ENCODE data around the gene LRBA. TPM values are rescaled to one million over a fixed set of nuclear protein-coding genes. Genes with fewer than 3 reads are reported as not detected.
"Not testable (repeated sequence)": the region's sequence is repeated elsewhere in the genome, so short reads cannot be mapped to it uniquely, and the experiment has no call there.

The LRBA gene
- polyA plus RNA-seq, 4 donors = 56.5 to 78.7 (median 64.2) TPM

- DNase-seq (ENCODE audit: low read depth in 4 of 4, low spot score in 2 of 4) = no peak
These were observed 320.6 kb downstream of the LRBA start for GRCh38 chr4:150694438-150694837.

- no peak for DNase-seq (ENCODE audit: low read depth in 4 of 4, low spot score in 2 of 4)
These were observed 331.2 kb downstream of the LRBA start for GRCh38 chr4:150683775-150684350.

- DNase-seq (ENCODE audit: low read depth in 4 of 4, low spot score in 2 of 4) = no peak
These were observed 333.0 kb downstream of the LRBA start for GRCh38 chr4:150682126-150682525.

DNA sequence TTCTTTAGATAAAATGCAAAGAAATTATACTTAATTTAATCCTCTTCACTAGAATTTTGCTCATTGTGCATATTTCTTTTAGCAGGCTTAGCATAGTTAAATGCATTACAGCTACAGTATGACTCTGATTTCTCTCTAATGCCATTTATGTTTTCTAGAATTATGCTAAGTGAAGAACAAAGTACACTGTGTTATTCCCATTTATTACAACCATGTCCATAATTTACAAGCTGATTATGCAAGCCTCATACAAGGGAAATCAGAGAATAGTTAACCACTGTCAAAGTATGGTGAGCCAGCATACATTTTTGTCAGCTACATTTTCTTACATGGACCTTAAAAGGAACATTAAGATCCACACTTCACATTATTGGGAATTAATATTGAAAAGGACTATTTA is 334.0 kb downstream of the LRBA start:
- no peak for DNase-seq (ENCODE audit: low read depth in 4 of 4, low spot score in 2 of 4)

DNA sequence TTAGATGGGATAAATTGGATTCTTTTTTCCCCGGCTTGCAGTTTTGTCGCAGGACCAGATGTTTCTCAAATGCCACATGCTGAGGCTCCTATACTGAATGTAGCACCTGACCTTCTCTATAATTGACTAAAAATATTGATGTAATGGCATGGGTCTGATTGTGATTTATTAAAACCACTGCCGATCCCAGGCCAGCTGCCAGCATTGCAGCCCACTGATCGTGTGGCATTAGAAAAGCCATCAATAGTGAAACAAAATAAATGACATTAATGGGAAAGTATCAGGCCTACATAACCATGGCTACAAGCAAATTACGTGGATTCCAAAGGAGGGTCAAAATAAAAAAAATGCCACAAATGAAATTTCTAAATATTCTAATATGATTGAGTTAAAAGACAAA is 334.4 kb downstream of the LRBA start:
- no peak for DNase-seq (ENCODE audit: low read depth in 4 of 4, low spot score in 2 of 4)

DNA sequence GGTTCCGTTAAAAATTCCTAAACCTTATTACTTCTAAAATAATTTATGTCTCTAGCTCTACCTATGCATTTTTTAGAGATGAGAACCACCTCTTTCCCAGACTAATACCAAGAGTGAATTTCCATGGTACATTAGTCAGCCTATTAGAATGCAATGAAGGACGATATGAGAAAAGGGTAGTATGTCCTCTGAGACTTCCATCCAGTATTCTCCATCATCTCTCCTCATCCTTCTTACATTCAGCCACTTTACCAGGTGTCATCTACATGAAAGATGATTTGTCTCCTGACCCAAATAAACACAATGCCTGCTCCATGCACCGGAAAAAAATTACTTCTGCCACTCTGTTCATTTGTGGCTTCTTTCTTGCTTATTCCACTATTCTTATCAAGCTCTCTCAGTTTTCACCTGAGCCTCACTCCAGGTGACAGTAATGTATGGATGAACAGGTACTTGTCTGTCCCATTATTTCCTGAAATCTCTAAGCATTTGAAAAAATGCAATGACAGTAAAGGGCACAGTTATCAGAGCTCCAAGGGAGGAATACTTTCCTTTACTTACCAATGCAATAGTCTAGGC is 335.2 kb downstream of the LRBA start:
- no peak for DNase-seq (ENCODE audit: low read depth in 4 of 4, low spot score in 2 of 4)

DNA sequence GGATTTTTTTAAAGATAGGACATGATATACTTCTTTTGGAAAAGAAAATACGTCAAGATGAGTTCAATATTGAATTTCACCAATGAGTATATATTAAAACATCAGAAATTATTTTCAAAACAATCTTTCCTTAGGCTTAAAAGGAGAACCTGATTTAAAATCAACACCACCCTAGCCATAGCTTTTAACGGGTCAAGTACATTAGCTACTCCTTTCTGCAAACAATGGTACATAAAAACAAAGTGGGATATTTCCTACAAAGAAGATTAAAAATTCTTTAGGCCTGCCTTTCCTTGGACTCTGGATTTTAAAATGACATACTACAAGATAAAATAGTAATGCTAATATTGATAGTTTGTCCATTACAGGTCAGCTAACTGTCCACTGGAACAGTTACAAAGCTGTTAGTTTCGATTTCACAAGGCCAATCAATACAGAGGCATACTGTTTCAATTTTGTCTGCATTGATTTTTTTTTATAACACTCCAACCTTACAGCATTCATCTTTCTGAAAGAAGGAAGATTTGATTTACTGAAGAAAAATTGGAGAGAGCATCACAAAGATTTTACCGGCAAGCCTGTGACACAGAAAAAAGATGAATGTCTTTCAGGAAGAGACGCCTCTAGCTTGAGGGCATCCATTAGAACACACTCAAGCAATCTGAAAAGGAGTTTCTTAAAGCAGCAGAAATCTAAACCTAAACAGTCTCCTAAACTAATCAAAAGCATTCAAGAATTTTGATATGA is 335.9 kb downstream of the LRBA start:
- DNase-seq (ENCODE audit: low read depth in 4 of 4, low spot score in 2 of 4) = no peak

- no peak for DNase-seq (ENCODE audit: low read depth in 4 of 4, low spot score in 2 of 4)
These were observed 341.3 kb downstream of the LRBA start for GRCh38 chr4:150673793-150674192.

DNA sequence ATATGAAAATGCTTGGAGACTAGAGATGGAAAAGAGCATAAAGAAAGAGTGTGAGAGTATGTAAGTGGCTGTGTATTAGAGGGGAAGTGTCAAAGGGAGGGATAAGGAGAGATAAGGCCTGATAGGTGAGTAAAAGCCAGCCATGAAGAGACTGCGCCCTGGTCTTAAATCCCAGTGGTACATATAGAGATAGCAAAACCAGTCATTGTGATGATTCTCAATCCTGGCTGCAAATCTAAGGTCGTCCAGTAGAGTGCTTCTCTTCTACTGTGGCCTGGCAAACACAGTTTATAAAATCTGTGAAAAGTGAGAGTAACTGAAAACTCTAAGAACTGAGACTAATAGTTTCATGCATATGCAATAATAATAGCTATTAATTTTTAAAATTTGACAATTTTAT is 346.3 kb downstream of the LRBA start:
- DNase-seq (ENCODE audit: low read depth in 4 of 4, low spot score in 2 of 4) = no peak

DNA sequence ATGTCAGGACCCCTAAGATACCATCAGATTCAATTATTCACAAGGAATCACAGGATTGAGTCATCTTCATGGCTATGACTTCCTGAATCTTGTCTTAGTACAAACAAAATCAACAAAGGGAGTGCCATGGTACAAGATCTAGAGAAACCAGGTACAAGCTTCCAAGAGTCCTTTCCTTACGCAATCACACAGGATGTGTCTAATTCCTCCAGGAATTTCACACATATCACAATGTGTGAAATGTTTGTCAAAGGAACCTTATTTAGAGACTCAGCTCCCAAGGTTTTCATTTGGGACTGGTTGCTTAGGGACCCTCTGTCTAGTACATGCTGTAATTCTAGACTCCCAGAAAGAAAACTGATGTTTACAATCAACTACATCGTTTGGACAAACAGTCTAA is 350.1 kb downstream of the LRBA start:
- no peak for DNase-seq (ENCODE audit: low read depth in 4 of 4, low spot score in 2 of 4)

DNA sequence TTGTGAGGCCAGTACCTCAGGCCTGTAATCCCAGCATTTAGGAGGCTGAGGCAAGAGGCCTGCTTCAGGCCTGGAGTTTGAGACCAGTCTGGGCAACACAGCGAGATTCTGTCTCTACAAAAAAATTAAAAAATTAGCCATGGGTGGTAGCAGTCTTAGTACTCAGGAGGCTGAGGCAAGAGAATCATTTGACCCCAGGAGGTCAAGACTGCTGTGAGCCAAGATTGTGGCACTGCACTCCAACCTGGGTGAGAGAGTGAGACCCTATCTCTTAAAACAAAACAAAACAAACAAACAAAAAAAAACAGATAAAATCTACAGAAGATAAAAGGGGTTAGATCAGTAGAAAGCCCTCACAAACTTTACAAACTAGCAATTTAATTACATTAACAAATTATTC is 352.4 kb downstream of the LRBA start:
- DNase-seq (ENCODE audit: low read depth in 4 of 4, low spot score in 2 of 4) = no peak

GRCh38 chr4:150661551-150661950 is 353.5 kb downstream of the LRBA start:
- not testable (repeated sequence) for DNase-seq (ENCODE audit: low read depth in 4 of 4, low spot score in 2 of 4)

- not testable (repeated sequence) for DNase-seq (ENCODE audit: low read depth in 4 of 4, low spot score in 2 of 4)
These were observed 356.8 kb downstream of the LRBA start for GRCh38 chr4:150658258-150658657.

DNA sequence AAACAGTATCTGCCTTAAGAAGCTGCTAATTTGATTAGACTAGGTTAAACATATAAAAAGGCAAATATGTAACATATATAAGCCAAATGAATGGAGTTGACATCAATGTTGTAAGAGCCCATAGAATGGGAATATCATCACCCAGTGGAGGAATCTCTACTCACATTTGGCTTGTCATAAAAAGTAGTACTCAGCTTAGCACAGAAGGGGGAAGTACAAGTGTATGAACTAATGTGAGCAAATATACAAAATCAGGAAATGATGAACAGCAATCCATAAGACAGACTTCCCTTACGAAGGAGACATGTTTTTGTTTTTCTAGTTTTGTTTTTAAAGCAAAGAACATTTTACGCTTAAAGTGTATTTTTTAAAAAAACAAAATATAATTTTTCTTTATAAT is 358.2 kb downstream of the LRBA start:
- no peak for DNase-seq (ENCODE audit: low read depth in 4 of 4, low spot score in 2 of 4)

DNA sequence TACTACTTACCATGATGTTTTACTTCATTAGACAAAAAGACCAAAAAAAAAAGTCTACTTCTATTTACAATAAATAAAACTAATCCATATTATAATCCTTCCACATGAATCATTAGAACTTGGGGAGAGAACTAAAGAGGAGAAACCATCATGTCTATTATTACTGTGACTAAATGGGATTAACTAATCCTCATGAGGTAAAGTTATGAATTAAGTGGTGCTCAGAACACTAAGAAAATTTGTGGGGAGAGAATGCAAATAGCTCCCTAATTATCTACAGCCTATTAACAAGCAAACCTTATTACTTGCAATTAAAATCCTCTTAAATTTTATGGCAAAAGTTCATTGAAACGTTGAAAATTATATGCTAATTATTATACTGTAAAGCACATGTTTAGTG is 364.3 kb downstream of the LRBA start:
- no peak for DNase-seq (ENCODE audit: low read depth in 4 of 4, low spot score in 2 of 4)

DNA sequence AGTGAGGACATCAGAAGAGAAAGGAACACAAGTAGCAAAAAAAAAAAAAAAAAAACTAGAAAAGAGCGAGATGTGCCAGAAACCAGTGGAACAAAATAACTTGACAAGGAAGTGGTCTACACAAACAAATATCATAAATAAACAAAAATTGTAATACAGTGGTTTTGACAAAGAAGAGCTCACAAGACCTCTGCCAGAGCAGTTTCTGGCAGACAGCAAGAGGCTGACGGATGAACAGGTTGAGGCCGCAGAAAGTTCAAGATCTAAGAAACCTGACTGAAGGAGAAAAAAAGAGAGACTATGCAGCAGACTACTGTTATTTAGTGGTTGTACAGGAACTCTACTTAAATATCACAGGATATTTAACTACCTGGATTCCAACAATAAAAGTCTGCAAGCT is 367.0 kb downstream of the LRBA start:
- no peak for DNase-seq (ENCODE audit: low read depth in 4 of 4, low spot score in 2 of 4)

GRCh38 chr4:150647008-150647407 is 368.1 kb downstream of the LRBA start:
- no peak for DNase-seq (ENCODE audit: low read depth in 4 of 4, low spot score in 2 of 4)

GRCh38 chr4:150641612-150642011 is 373.5 kb downstream of the LRBA start:
- DNase-seq (ENCODE audit: low read depth in 4 of 4, low spot score in 2 of 4) = no peak

GRCh38 chr4:150632639-150633038 is 382.4 kb downstream of the LRBA start:
- no peak for DNase-seq (ENCODE audit: low read depth in 4 of 4, low spot score in 2 of 4)

DNA sequence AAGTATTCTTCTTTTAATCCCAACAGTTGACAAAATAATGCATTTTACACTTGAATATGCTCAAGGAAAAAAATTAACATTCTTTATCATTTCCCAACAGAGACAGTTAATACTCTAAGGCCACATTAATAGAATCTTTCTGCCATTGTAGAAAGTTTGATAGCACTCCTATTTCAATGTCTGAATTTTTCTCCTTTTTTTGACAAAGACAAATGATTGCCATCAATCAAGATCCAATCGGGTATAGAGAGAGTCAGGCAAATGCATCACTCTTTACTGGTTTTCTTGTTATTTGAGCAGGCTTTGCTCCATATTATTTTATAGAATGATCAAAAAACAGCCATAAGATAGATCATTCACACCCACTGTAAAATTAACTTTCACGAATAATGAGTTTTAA is 387.0 kb downstream of the LRBA start:
- DNase-seq (ENCODE audit: low read depth in 4 of 4, low spot score in 2 of 4) = no peak

GRCh38 chr4:150625033-150625432 is 390.1 kb downstream of the LRBA start:
- no peak for DNase-seq (ENCODE audit: low read depth in 4 of 4, low spot score in 2 of 4)

GRCh38 chr4:150624055-150624454 is 391.0 kb downstream of the LRBA start:
- no peak for DNase-seq (ENCODE audit: low read depth in 4 of 4, low spot score in 2 of 4)
